GM12873 (cell line): ENCODE data around the gene TPD52L1.
A peak's percentile ranks its signal among the peaks of the same experiment; 100 is the strongest.

Experiments used
- TF ChIP-seq, protein P1 (sequence below): IDR thresholded peaks from 2 replicates; pipeline ENCODE4 v1.5.1; 2012; ENCODE audit warnings: low read depth, mild to moderate bottlenecking, moderate library complexity, low read length, control low read depth; ENCODE audit not compliant: insufficient read depth; ENCODE audit errors: missing control alignments

The TPD52L1 gene

GRCh38 chr6:125307150-125307838 is 153.7 kb downstream of the TPD52L1 start:
- TF ChIP-seq, protein P1, sequence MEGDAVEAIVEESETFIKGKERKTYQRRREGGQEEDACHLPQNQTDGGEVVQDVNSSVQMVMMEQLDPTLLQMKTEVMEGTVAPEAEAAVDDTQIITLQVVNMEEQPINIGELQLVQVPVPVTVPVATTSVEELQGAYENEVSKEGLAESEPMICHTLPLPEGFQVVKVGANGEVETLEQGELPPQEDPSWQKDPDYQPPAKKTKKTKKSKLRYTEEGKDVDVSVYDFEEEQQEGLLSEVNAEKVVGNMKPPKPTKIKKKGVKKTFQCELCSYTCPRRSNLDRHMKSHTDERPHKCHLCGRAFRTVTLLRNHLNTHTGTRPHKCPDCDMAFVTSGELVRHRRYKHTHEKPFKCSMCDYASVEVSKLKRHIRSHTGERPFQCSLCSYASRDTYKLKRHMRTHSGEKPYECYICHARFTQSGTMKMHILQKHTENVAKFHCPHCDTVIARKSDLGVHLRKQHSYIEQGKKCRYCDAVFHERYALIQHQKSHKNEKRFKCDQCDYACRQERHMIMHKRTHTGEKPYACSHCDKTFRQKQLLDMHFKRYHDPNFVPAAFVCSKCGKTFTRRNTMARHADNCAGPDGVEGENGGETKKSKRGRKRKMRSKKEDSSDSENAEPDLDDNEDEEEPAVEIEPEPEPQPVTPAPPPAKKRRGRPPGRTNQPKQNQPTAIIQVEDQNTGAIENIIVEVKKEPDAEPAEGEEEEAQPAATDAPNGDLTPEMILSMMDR = no peak

GRCh38 chr6:125307964-125308615 is 154.5 kb downstream of the TPD52L1 start:
- TF ChIP-seq, protein P1 = no peak

DNA sequence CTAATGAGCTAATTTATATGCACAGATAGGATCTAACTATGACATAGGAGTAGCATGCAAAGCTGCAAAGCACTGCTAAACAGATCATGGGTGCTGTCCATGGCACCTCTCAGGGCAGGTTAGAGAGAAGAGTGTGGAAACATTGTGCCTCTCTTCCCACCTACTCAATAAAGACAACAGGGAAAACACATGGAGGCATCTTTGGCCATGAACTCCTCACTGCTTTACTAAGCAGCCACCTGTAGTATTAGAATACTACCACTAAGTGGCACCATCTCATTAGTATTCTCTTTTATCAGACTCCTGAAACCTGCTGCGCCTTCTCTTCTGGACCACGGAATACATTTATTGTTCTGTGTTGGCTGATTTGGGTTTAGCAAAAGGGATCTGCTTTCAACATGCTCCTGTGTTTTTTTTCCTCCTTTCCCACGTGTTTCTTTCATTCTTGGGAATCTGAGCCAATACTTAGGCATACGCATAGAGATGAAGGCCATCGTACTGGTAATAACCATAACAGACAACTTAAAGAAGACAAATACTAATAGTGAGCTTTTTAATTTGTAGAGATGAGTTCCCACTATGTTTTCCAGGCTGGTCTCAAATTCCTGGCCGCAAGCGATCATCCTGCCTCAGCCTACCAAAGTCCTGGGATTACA is 157.5 kb downstream of the TPD52L1 start:
- TF ChIP-seq, protein P1 = peak; percentile 75

DNA sequence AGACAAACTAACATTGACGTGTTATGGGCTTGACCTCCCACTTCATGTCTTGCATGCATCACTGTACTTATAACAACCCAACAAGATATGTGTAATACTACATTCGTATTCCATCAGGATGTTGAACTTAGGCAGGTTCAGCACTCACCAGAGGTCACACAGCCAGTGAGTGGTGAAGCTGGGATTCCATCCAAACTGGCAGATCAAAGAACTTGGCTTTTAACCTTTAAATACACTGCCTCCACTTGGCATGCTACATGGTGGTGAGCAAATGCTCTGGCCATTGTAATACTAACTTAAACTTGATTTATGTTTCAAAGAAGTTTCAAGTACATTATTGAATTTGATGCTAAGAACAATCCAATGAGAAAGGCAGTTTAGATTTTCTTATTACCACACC is 158.9 kb downstream of the TPD52L1 start:
- TF ChIP-seq, protein P1 = no peak

DNA sequence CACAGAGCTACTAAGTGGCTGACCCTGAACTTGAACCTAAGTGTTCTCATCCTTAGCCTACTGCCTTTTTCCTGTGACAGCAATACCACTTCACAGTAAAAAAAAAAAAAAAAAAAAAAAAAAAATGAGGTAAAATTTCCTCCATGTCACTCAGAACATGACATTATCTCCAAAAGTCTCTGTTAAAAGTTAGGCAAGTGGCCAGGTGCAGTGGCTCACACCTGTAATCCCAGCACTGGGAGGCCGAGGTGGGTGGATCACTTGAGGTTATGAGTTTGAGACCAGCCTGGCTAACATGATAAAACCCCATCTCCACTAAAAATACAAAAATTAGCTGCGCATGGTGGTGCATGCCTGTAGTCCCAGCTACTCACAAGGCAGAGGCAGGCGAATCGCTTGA is 159.4 kb downstream of the TPD52L1 start:
- TF ChIP-seq, protein P1 = no peak
